ENCODE results near the gene MYO3B.
"Not testable (repeated sequence)": the region's sequence is repeated elsewhere in the genome, so short reads cannot be mapped to it uniquely, and the experiment has no call there.

The MYO3B gene

DNA sequence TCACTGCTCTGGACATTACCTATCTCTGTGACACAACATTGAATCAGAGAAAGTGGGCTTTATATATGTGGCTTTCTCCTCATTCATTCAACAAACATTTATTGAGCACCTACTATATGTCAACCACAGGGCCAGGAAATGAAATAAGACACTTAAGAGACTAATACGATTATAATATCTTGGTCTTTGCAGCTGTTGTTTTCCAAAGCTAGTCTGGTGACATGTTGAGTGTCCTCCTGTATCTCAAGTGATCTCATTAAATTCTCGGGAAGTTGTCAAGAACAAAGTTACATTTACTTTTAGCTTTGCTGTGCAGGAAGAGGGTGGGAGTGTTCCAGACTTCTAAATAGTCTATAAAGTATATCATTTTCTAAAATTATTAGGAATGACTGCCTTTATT lies 372.6 kb downstream of the MYO3B start:
- DNase-seq (ENCODE audit: low read depth), result no peak
- TF ChIP-seq, protein P1, sequence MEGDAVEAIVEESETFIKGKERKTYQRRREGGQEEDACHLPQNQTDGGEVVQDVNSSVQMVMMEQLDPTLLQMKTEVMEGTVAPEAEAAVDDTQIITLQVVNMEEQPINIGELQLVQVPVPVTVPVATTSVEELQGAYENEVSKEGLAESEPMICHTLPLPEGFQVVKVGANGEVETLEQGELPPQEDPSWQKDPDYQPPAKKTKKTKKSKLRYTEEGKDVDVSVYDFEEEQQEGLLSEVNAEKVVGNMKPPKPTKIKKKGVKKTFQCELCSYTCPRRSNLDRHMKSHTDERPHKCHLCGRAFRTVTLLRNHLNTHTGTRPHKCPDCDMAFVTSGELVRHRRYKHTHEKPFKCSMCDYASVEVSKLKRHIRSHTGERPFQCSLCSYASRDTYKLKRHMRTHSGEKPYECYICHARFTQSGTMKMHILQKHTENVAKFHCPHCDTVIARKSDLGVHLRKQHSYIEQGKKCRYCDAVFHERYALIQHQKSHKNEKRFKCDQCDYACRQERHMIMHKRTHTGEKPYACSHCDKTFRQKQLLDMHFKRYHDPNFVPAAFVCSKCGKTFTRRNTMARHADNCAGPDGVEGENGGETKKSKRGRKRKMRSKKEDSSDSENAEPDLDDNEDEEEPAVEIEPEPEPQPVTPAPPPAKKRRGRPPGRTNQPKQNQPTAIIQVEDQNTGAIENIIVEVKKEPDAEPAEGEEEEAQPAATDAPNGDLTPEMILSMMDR (IDR thresholded peaks at IDR 0.05; ENCODE audit: low read length, missing control alignments), result no peak
- H3K4me3 ChIP-seq (replicated peaks; ENCODE audit: low read depth, low read length), result no peak overlapping the region

DNA sequence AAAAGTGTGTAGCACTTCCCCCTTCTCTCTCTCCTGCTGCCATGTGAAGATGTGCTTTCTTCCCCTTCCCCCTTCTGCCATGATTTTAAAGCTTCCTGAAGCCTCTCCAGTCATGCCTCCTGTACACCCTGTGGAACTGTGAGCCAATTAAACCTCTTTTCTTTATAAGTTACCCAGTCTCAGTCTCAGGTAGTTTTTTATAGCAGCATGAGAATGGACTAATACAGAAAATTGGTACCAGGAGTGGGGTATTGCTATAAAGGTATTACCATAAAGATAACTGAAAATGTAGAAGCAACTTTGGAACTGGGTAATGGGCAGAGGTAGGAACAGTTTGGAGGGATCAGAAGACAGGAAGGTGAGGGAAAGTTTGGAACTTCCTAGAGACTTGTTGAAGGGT lies 374.0 kb downstream of the MYO3B start:
- DNase-seq (ENCODE audit: low read depth); H3K4me3 ChIP-seq (replicated peaks; ENCODE audit: low read depth, low read length): not testable (repeated sequence)

DNA sequence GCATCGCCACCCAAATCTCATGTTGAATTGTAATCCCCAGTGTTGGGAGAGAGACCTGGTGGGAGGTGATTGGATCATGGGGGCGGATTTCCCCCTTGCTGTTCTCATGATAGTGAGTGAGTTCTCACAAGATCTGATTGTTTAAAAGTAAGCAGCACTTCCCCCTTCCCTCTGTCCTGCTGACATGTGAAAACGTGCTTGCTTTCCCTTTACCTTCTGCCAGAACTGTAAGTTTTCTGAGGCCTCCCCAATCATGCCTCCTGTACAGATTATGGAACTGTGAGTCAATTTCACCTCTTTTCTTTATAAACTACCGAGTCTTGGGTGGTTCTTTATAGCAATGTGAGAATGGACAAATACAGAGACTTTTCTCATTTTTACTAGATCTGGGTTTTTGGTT lies 375.8 kb downstream of the MYO3B start:
- DNase-seq (ENCODE audit: low read depth), result no peak
- H3K4me3 ChIP-seq (replicated peaks; ENCODE audit: low read depth, low read length), result no peak overlapping the region
- TF ChIP-seq, protein P1 (IDR thresholded peaks at IDR 0.05; ENCODE audit: low read length, missing control alignments), result no peak

DNA sequence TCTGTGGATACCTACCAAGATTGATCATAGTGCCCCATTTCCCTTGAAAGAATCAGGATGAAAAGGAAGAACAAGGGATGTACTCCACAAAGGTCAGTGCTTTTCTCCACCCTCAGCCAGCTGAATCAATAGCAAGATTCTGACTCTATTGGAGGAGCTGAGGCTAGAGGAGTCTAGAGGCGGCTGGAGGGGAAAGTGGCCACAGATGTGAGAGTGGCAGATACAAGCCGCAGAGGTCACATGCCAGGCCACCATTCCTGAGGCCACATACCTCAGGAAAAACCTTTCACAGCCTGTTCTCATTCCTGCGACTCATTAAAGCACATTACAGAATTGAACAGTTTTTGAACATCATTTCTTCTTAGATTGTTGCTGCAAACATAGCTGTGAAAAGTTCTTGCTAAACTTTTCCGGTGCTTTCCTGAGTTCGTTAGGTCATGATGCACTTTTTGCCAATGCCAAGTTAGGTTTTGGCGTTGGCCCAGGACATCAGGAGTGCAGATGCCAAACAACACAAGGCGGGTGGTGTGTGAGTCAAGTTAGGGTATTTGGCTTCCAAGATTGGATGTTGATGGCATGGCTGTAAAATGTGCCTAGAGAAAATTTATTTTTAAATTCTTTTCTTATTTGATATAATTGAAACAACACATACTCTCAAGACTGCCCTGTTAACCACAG lies 376.5 kb downstream of the MYO3B start:
- TF ChIP-seq, protein P1 (IDR thresholded peaks at IDR 0.05; ENCODE audit: low read length, missing control alignments), result no peak
- no peak overlapping the region for H3K4me3 ChIP-seq (replicated peaks; ENCODE audit: low read depth, low read length)
- DNase-seq (ENCODE audit: low read depth), result peak; percentile 13

DNA sequence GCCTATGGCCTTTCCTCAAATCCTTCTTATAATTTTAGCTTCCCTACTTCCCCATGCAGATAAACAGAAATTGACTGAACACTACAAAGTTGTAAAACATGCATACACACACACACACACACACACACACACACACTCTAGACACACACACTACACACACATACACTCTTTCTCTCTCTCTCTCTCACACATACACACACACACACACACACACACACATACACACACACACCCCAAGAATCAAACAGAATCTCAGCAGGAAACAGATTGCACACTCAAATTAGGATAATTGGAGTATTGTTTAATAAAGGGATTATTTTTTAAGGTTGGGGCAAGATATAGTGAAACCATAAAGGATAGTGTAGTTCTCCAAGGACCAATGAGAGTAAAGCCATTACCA lies 385.0 kb downstream of the MYO3B start:
- TF ChIP-seq, protein P1 (IDR thresholded peaks at IDR 0.05; ENCODE audit: low read length, missing control alignments), result no peak
- no peak for DNase-seq (ENCODE audit: low read depth)
- H3K4me3 ChIP-seq (replicated peaks; ENCODE audit: low read depth, low read length), result no peak overlapping the region

DNA sequence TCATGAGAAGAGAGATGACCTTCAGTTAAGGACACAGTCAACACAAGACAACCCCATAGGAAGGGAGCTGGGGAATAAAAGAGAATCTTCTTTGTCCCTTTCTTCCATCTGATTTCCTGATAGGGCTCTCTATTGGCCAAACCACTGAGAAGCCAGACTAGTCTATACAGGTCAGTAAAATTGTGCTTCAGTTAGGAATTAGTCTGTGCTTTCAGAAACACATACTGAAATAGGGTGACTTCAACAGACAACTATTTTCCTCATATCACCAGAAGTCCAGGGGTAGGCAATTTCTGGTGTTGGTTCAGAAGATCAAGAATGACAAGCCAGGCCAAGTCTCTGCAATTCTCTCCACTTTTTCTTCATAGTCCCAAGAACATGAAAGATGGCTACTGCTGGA lies 385.5 kb downstream of the MYO3B start:
- TF ChIP-seq, protein P1 (IDR thresholded peaks at IDR 0.05; ENCODE audit: low read length, missing control alignments), result no peak
- DNase-seq (ENCODE audit: low read depth), result no peak
- H3K4me3 ChIP-seq (replicated peaks; ENCODE audit: low read depth, low read length), result no peak overlapping the region

DNA sequence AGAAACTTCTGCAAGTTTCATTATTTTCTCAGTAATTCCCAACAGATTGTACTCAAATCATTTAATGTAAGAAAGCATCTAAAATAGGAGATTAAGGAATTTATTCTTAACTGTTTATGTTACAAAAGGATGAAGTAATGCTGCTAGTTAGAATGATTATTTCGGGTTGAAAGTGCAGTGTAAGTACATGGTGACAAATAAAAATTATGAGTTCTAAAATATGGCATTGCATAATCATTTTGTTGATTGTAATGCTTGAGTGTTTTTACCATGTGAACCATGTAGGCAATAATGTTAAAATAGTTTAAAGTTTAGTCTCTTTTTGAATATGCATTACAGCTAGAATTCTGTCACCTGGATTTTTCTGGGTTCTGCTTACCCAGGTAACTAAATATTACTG lies 388.2 kb downstream of the MYO3B start:
- TF ChIP-seq, protein P1 (IDR thresholded peaks at IDR 0.05; ENCODE audit: low read length, missing control alignments), result no peak
- no peak for DNase-seq (ENCODE audit: low read depth)

More for the DNA sequence above, 388.2 kb downstream of the MYO3B start:
- H3K4me3 ChIP-seq (replicated peaks; ENCODE audit: low read depth, low read length), result no peak overlapping the region
